Activated T-helper 2 cell treated with anti-CD3 and anti-CD28 coated beads, Interferon-gamma antibody, Interleukin-2, Interleukin-4, amounts not matched to agents 10 μg/mL and 5 μg/mL and 100 μg/mL, durations not matched to agents 14 hours and 24 hours and 36 hours (primary cell): ENCODE measurements around the gene CFAP299. TPM values are rescaled to one million over a fixed set of nuclear protein-coding genes. Genes with fewer than 3 reads are reported as not detected.

Experiments used
- DNase-seq: peaks from one replicate; pipeline ENCODE4 v3.0.0; 2021; ENCODE audit warnings: low spot score
- H3K27ac Mint-ChIP-seq: one replicate; pipeline ENCODE4 v1.8.0; 2021; ENCODE audit warnings: mixed read lengths
- H3K27me3 Mint-ChIP-seq: one replicate; pipeline ENCODE4 v1.8.0; 2021; ENCODE audit warnings: low read depth, mixed read lengths
- H3K36me3 Mint-ChIP-seq: one replicate; pipeline ENCODE4 v1.8.0; 2021; ENCODE audit warnings: low read depth, mixed read lengths
- H3K4me1 Mint-ChIP-seq: one replicate; pipeline ENCODE4 v1.8.0; 2021; ENCODE audit warnings: low read depth, mixed read lengths
- H3K4me3 Mint-ChIP-seq: one replicate; pipeline ENCODE4 v1.8.0; 2021; ENCODE audit warnings: low read depth, mild to moderate bottlenecking, moderate library complexity, mixed read lengths
- H3K9me3 Mint-ChIP-seq: one replicate; pipeline ENCODE4 v1.8.0; 2021; ENCODE audit warnings: mixed read lengths
- intact Hi-C: fragments of 100-400 bp; cut with micrococcal nuclease; formaldehyde crosslinking; loops from one replicate; pipeline ENCODE4 v1.15.1; 2023
- total RNA-seq: library from RNA; stranded (reverse); gene quantifications from 2 replicates; pipeline ENCODE4 v1.2.3, GENCODE V29; 2022

Gene CFAP299
- total RNA-seq, 1 donor from 2014 or later: not detected

GRCh38 chr4:80385397-80386280, 50.1 kb downstream of the CFAP299 start:
- Mint-ChIP-seq H3K27me3 (no peaks in the 10 kb centered on the region), H3K27ac (no peak overlapping the region), H3K4me3 (no peak overlapping the region), H3K9me3 (no peaks in the 10 kb centered on the region), H3K4me1 (no peaks in the 10 kb centered on the region), H3K36me3 (no peaks in the 10 kb centered on the region)
- no peak for DNase-seq
- intact Hi-C loops: no loop called here

- intact Hi-C loops: no loop called here
- H3K4me1 Mint-ChIP-seq: no peaks in the 10 kb centered on the region
Observed at GRCh38 chr4:80386281-80386886, 50.9 kb downstream of the CFAP299 start.

GRCh38 chr4:80387390-80388283, 52.1 kb downstream of the CFAP299 start:
- H3K36me3 Mint-ChIP-seq: no peaks in the 10 kb centered on the region
- no peaks in the 10 kb centered on the region for H3K27me3 Mint-ChIP-seq
- no peak for DNase-seq
- H3K4me3 Mint-ChIP-seq: no peak overlapping the region
- H3K27ac Mint-ChIP-seq: no peak overlapping the region
- H3K9me3 Mint-ChIP-seq: no peaks in the 10 kb centered on the region
- intact Hi-C loops: no loop called here
- no peaks in the 10 kb centered on the region for H3K4me1 Mint-ChIP-seq

More at GRCh38 chr4:80386281-80386886, 50.9 kb downstream of the CFAP299 start:
- DNase-seq: no peak
- Mint-ChIP-seq H3K27me3 (no peaks in the 10 kb centered on the region), H3K9me3 (no peaks in the 10 kb centered on the region), H3K4me3 (no peak overlapping the region), H3K36me3 (no peaks in the 10 kb centered on the region), H3K27ac (no peak overlapping the region)

- H3K36me3 Mint-ChIP-seq: no peaks in the 10 kb centered on the region
- H3K4me3 Mint-ChIP-seq: no peak overlapping the region
- no peaks in the 10 kb centered on the region for H3K27me3 Mint-ChIP-seq
- no peaks in the 10 kb centered on the region for H3K4me1 Mint-ChIP-seq
- H3K27ac Mint-ChIP-seq: no peak overlapping the region
- no peaks in the 10 kb centered on the region for H3K9me3 Mint-ChIP-seq
- intact Hi-C loops: no loop called here
- no peak for DNase-seq
Observed at GRCh38 chr4:80388284-80388607, 52.7 kb downstream of the CFAP299 start.

- no peaks in the 10 kb centered on the region for H3K4me1 Mint-ChIP-seq
- no peaks in the 10 kb centered on the region for H3K27me3 Mint-ChIP-seq
- intact Hi-C loops: no loop called here
- no peak overlapping the region for H3K4me3 Mint-ChIP-seq
- no peak for DNase-seq
- H3K9me3 Mint-ChIP-seq: no peaks in the 10 kb centered on the region
- no peak overlapping the region for H3K27ac Mint-ChIP-seq
- no peaks in the 10 kb centered on the region for H3K36me3 Mint-ChIP-seq
Observed at GRCh38 chr4:80390178-80390577, 54.6 kb downstream of the CFAP299 start.

GRCh38 chr4:80393246-80393969, 57.9 kb downstream of the CFAP299 start:
- Mint-ChIP-seq H3K9me3 (no peaks in the 10 kb centered on the region), H3K27ac (peak overlapping the region; percentile 14), H3K4me1 (no peaks in the 10 kb centered on the region), H3K36me3 (no peaks in the 10 kb centered on the region), H3K27me3 (no peaks in the 10 kb centered on the region), H3K4me3 (no peak overlapping the region)
- no peak for DNase-seq
- intact Hi-C loops: loop anchor here (1.0 kb wide), 1 partner anchor 147 kb away; no protein-coding TSS in a partner anchor

GRCh38 chr4:80393970-80394250, 58.4 kb downstream of the CFAP299 start:
- intact Hi-C loops: loop anchor here (1.0 kb wide), 1 partner anchor 146 kb away; no protein-coding TSS in a partner anchor
- H3K27me3 Mint-ChIP-seq: no peaks in the 10 kb centered on the region
- H3K4me1 Mint-ChIP-seq: no peaks in the 10 kb centered on the region

GRCh38 chr4:80407246-80407645, 71.7 kb downstream of the CFAP299 start:
- no peak for DNase-seq
- H3K36me3 Mint-ChIP-seq: no peaks in the 10 kb centered on the region
- H3K27me3 Mint-ChIP-seq: peaks cover 3% of the 10 kb centered on the region
- intact Hi-C loops: no loop called here
- H3K4me3 Mint-ChIP-seq: no peak overlapping the region
- H3K27ac Mint-ChIP-seq: no peak overlapping the region
- no peaks in the 10 kb centered on the region for H3K4me1 Mint-ChIP-seq
- H3K9me3 Mint-ChIP-seq: no peaks in the 10 kb centered on the region

More at GRCh38 chr4:80393970-80394250, 58.4 kb downstream of the CFAP299 start:
- no peak for DNase-seq
- Mint-ChIP-seq H3K36me3 (no peaks in the 10 kb centered on the region), H3K27ac (peak overlapping the region; percentile 14), H3K4me3 (no peak overlapping the region), H3K9me3 (no peaks in the 10 kb centered on the region)

GRCh38 chr4:80409809-80410208, 74.3 kb downstream of the CFAP299 start:
- peaks cover 3% of the 10 kb centered on the region for H3K27me3 Mint-ChIP-seq
- H3K9me3 Mint-ChIP-seq: no peaks in the 10 kb centered on the region
- H3K27ac Mint-ChIP-seq: no peak overlapping the region
- no peaks in the 10 kb centered on the region for H3K36me3 Mint-ChIP-seq
- intact Hi-C loops: no loop called here
- H3K4me1 Mint-ChIP-seq: no peaks in the 10 kb centered on the region
- no peak for DNase-seq
- H3K4me3 Mint-ChIP-seq: no peak overlapping the region

- H3K4me1 Mint-ChIP-seq: no peaks in the 10 kb centered on the region
- H3K27me3 Mint-ChIP-seq: peaks cover 2% of the 10 kb centered on the region
- intact Hi-C loops: no loop called here
- DNase-seq: no peak
- no peak overlapping the region for H3K4me3 Mint-ChIP-seq
- H3K27ac Mint-ChIP-seq: no peak overlapping the region
- H3K36me3 Mint-ChIP-seq: no peaks in the 10 kb centered on the region
- no peaks in the 10 kb centered on the region for H3K9me3 Mint-ChIP-seq
Observed at GRCh38 chr4:80412322-80412721, 76.8 kb downstream of the CFAP299 start.

GRCh38 chr4:80413086-80413485, 77.6 kb downstream of the CFAP299 start:
- Mint-ChIP-seq H3K27ac (no peak overlapping the region), H3K9me3 (no peaks in the 10 kb centered on the region), H3K4me1 (no peaks in the 10 kb centered on the region), H3K36me3 (no peaks in the 10 kb centered on the region), H3K27me3 (peaks cover 2% of the 10 kb centered on the region), H3K4me3 (no peak overlapping the region)
- intact Hi-C loops: no loop called here
- DNase-seq: no peak

- DNase-seq: no peak
- no peaks in the 10 kb centered on the region for H3K4me1 Mint-ChIP-seq
- H3K27ac Mint-ChIP-seq: no peak overlapping the region
- H3K9me3 Mint-ChIP-seq: no peaks in the 10 kb centered on the region
- H3K36me3 Mint-ChIP-seq: no peaks in the 10 kb centered on the region
- peaks cover 1% of the 10 kb centered on the region for H3K27me3 Mint-ChIP-seq
- H3K4me3 Mint-ChIP-seq: no peak overlapping the region
- intact Hi-C loops: no loop called here
Observed at GRCh38 chr4:80417019-80417418, 81.5 kb downstream of the CFAP299 start.
